HG03354 (cell line): ENCODE data around the gene ROPN1L.

Experiments
- ATAC-seq: cut with Tn5 transposase; IDR thresholded peaks from one replicate; pipeline ENCODE4 v1.9.1; 2021; ENCODE audit warnings: mild to moderate bottlenecking; ENCODE audit not compliant: unreplicated experiment, poor library complexity, severe bottlenecking

The ROPN1L gene

GRCh38 chr5:10474521-10475075 is 32.9 kb downstream of the ROPN1L start:
- ATAC-seq: no peak

DNA sequence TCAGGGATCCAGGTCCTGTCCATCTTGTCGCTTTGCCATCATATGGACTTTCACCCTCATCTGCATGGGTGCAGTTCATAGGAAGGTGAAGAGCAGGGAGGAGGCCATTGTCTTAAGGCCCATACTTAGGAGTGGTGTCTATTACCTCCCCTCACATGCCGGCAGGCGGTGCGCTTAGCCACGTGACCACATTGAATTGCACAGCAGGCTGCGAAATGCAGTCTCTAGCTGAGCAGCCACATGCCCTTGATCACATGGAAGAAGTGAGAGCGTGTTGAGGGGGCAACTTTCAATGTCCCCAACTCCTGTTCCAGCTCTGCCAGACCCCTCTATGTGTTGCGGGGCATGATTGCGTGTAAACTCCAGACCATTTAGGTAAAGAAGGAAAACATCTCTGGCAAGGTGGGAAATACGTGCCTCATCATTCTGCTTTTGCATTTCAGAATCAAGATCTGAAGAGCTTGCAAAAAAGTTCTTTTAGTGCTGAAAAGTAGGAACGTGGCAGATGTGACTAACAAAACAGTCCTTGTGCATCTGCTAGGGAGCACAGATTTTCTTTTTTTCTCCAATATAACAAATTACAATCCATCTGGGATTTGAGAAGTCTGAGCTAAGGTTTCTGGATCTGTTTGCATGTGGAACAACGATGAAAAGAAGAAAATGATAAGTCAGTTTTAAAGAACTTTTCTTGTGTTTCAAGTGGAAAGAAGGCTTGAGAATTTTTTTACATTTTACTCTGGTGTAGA is 34.4 kb downstream of the ROPN1L start:
- ATAC-seq: no peak

GRCh38 chr5:10476878-10477277 is 35.2 kb downstream of the ROPN1L start:
- no peak for ATAC-seq

GRCh38 chr5:10477943-10478342 is 36.3 kb downstream of the ROPN1L start:
- no peak for ATAC-seq

DNA sequence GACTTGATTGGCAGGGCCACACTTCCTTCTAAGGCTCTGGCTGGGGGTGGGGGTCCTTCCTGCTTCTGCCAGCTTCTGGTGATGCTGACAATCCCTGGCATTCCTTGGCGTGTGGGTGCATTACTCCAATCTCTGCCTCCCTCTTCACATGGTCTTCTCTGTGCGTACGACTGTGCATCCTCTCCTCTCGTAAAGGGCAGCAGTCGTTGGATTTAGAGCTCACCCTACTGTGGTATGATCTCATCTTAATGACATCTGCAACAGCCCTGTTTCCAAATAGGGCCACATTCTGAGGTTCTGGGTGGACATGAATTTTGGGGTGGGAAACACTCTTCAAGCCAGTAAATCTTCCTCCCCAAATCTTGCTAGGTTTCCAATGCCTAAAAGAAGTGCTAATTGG is 36.8 kb downstream of the ROPN1L start:
- ATAC-seq: no peak

DNA sequence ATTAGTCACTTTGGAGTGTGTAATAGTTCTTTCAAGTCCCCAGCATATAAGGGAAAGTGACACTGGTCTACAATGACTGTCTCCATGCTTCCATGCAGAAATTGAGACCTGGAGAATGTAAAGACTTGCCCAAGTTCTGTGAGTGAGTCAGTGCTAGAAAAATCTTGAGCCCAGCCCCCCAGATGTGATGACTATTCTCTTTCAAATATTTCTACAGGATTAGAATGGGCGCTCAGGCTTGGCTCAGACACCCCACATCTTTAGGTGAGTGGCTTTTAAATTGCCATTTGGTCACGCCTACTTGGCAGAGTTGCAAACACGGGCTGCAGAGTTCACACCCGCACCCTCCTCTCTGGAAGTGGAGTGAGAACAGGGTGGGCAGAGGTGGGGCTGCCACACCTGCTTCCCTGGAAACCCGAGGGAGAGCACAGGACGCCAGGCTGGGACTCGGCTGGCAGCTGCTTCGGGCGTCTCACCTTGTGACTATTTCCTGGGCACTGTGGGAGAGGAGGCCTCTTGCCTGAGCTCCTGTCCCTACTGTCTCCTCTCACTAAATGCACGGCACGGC is 37.6 kb downstream of the ROPN1L start:
- no peak for ATAC-seq

DNA sequence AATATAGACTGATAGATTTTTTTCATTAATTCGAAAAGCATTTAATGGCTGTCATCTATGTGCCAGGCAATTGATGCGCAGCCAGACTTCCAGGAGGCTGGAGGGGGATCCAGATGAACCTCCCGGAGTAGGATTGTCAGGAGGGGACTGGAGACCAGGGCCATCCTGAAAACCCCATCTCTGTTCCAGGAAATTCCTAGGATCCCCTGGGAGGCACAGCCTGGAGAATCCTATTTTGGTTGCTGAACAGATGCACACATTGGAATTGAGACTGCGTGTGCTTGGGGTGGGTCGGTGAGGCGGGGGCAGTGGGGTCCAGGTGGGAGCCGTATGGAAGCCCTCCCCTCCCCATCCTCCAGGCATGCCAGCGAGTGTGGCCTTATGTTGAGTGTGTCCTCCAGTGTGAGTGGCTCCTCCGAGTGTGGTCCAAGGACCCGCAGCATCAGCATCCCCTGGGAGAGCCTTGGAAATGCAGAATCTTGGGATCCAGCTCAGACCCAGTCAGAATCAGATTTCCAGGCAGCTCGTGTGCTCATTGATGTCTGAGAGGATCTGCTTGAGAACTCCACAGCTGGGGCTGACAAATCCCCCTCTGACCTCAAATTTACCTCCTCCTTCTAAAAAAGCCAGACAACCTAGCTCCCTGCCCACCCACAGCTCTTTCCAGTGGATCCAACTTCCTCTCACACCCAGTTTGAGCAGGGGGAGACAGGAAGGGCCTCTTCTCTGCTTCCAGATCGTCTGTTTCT is 38.7 kb downstream of the ROPN1L start:
- no peak for ATAC-seq

GRCh38 chr5:10481241-10481935 is 39.7 kb downstream of the ROPN1L start:
- no peak for ATAC-seq

DNA sequence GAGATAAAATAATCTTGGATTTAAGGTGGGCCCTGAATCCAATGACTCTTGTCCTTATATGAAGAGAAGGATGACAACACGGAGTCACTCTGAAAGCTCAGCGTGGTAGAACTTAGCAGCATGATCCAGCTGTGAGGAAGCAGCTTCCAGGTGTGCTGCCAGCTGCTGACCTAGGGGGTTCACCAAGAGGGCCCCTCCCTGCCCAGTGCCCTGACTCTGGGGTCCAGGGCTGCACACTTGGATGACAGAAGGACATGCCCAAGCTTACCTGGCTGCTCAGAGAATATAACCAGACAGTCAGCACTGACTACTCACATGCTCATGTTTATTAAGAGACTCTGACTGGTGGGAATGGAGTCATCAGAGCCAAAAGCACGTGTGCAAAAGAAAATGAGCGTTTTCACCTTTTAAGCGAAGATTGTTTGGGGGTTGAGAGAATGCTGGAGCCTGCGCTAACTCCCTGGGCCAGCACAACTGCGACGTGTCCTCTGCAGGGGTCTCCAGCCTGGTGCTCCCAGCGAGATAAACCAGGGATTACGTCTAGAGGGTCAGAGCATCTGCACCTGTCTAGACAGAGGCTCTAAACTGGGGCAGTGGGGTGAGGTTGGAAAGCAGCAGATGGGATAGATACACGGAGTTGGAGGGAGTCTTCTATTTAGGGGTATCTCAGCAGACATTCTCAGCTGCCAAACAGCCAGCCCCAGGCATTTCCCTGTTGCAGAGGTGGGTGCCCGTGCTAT is 41.3 kb downstream of the ROPN1L start:
- no peak for ATAC-seq

GRCh38 chr5:10484774-10485141 is 43.1 kb downstream of the ROPN1L start:
- ATAC-seq: no peak

DNA sequence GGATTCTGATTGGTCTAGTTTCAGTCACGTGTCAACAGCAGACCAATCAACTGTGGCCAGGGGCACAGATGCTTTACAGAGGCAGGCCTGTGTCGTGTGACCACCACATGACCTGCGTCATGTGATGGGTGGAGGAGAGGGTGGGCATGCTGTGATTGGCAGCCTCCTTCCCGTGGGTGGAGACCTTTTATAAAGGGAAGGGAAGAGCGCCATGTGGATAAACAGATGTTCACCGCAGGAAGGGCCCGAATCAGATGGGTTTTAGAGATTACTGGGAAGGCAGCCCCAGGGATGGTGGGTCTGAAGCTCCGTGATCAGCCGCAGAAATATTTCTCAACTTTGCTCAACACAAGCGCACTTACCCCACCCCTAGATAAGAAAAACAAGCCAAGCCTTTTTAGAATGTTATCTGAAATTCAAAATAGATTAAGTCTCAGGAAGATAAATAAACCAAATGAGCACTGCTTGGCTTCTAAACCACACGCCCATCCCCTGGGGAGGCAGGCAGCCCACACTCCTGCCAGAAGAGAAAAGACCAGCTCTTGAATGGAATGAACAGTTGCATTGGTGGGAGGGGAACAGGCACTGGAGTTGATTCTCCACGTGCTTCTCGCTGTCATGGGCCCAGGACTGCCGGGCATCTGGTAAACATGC is 43.6 kb downstream of the ROPN1L start:
- ATAC-seq: no peak

DNA sequence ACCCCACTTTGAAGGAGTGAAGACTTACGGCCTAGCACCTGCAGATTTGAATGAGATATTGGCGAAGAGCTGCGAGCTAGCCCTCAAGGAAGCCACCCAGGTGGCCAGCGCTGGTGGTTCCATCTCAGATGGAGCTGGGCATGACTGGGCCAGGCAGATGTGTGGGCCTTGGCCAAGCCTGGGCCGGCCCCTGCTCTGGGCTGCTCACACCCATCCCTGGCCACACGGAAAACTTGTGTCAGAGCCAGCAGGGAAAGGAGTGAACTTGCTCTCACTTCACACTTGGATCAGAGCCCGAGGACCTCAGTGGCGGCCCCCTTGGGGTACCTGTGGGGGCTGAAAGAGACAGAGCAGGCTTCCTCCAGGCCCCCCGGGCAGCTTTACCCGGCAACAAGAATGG is 44.2 kb downstream of the ROPN1L start:
- no peak for ATAC-seq

DNA sequence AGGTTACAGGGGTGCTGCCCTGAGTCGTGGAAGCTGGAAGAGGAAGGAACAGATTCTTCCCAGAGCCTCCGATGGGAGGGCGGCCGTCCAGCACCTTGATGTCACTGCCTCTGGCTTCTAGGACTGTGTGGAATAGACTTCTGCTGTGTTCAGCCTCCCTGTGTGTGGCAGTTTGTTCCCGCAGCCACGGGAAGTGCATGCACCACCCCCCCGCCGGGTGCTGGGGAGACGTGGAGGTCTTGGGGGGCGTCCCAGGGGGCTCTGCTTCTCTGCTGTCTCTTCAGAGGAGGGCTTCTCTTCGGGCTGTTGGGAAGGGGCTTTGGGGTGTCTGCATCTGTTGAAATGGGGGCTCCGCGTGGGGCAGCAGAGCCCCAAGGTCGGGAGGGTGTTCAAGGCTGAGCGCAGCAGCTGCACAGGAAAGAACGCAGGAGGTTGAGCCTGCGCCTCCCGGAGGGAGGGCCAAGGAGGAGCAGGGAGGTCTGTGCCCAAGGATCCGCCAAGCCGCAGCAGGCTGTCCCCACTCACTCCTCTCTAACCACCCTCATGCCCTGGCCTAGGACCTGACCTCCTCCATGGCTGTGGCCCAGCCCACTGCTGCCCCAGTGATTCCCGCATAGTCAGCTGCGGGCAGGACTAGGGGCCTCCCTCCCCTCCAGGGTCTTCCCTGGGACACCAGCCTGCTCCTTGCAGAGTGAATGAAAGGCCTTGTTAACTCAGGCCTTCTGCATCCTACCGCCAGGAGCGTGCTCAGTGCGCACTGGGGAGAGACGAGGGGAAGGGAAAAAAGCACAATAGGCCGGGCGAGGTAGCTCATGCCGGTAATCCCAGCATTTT is 45.0 kb downstream of the ROPN1L start:
- ATAC-seq: no peak

- no peak for ATAC-seq
These were observed 46.5 kb downstream of the ROPN1L start for GRCh38 chr5:10488144-10488543.

GRCh38 chr5:10489810-10490426 is 48.2 kb downstream of the ROPN1L start:
- peak; percentile 88 for ATAC-seq

DNA sequence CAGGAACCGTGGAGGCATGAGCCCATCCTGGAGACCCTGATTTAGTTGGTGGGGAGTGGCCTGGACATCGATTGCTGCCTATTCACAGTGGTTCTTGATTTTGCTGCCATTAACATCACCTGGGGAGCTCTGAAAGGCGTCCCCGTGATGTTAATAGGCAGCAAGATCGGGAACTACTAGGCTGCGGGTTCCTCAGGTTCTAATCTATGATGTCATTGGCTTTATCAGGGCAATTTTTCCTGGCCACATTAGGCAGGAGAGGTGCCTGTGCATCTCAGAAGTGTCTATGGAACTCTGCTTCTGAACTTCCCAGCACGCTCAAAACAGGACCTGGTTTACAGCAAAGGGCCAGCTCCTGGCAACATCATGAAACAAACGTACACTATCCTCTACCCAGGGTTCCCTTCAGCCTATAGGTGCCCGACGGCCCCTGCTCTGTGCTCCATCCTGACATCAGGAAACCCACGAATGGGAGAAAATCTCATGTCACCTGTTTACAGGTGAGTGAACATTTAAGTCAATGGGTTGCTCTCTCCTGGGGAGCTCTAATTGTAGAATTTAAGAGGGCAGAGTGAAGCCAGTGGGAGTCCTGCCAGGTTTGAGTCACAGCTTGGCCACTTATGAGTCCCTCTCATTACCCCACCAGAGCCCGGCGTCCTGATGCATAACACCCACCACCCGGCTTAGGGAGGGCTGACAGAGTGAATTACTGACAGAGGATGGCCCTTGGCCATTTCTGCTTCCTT is 49.4 kb downstream of the ROPN1L start:
- ATAC-seq: no peak

GRCh38 chr5:10491673-10492026 is 50.0 kb downstream of the ROPN1L start:
- no peak for ATAC-seq
